CD4-positive, alpha-beta T cell treated with Interleukin-1 beta for 1 hour (primary cell): ENCODE measurements around the gene BOC.

Experiments
- DNase-seq, 2 donors: peaks; one replicate each; pipeline ENCODE4 v3.0.0-alpha.2; 2020 to 2022

BOC gene

DNA sequence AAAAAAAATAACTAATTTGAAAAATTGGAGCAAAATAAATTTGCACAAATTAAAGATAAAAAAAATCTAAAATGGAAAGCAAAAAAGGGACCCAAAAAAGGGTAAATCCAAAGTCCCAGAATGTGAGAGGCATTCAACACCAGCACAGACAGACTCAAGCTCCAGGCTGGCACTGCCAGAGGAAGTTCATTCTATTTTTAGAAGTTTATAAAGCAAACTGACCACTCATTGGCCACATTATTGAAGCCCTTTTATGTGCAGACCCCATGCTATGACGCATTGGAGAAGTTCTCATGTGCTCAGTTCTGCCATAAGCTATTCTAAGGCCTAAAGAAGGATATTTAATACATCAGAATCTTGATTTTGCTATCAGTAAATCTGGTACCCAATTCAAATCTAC, 17.6 kb upstream of the BOC start:
- DNase-seq, result no peak

DNA sequence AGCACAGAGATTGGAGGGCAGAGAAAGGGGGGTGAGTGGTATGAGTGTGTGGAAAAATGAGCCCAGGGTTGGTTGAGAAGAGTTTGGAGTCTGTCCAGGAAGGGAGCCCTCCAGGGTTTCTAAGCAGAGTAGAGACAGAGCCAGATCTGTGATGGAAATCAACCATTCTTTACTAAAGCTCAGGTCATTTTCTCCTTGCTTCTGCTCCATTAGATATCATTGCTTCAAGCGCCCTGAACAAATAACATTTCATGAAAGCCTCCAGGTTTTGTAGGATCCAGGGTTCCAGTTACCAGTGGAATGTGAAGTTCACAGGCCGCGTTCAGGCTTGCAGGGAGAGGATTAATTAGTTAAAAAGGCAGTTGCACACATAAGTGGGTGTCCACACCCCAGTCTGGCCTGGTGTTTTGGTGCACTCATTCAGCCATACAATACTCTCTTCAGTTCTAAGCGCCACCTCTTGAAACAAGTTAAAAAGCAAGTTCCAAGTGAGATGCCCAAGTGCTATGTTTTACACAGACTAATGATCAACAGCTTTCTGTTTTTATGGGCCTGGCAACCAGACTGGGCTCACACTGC, 16.4 kb upstream of the BOC start:
- no peak for DNase-seq

DNA sequence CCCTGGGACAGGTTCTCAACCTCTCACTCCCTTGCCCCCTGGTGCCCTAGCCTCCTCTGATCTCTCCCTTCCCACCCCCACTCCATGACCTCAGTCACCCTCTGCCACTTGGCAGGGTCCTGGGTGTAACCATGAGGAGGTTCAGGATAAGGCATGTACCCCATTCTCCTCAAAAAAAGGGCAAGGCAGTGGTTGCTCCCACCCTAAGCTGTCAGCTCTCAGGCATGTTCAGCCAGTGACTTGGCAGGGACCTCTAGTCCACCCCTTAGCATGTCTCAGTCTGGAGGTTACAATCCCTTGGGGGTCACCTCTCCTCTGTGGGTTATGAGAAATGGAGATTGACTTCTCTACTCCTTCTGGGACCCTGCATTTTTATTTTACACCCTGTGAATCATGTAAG, 11.0 kb upstream of the BOC start:
- DNase-seq, result no peak

DNA sequence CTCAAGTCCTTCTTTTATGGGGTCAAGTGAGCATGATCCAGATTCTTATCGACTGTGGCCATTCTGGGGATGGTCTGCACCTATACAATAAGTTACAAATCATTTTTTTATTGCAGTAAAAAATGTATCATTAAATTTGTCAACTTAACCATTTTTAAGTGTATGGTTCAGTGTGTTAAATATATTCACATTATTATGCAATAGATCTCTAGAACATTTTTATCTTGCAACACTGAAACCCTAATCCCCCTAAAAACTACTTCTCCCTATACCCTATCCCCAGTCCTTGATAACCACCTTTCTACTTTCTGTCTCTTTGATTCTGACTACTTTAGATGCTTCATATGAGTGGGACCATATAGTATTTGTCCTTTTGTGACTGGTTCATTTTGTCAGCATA, 10.4 kb upstream of the BOC start:
- DNase-seq, result no peak

- no peak for DNase-seq
Observed at GRCh38 chr3:113204371-113204770, 7.0 kb upstream of the BOC start.

GRCh38 chr3:113205481-113205880, 5.9 kb upstream of the BOC start:
- no peak for DNase-seq

GRCh38 chr3:113210604-113211329, 590 bp upstream of the BOC start:
- DNase-seq, result no peak

DNA sequence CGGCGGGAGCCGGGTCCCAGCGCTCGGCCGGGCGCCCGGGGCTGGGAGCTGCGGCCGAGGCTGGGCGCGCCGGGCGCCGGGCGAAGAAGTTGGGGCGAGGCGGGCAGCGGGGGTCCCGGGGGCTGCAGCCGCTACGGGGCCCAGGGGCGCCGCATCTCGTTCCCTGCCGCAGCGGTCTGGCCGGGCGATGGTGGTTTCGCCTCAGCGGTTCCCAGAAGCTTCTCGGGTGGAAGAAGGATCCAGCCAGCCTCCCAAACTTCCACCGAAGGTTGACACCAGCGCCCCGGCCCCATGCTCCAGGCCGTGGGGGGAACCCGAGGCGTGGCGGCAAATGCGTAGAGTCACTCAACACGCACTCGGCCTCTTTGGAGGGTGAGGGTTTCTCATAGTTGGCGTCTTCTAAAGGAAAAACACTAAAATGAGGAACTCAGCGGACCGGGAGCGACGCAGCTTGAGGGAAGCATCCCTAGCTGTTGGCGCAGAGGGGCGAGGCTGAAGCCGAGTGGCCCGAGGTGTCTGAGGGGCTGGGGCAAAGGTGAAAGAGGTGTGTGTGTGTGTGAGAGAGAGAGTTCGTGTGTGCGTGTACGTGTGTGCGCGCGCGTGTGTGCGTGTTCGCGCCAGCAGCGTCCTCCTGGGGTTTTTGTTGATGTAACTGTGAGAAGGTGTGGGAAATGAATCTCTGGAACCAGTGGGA, 940 bp downstream of the BOC start:
- DNase-seq, result no peak

GRCh38 chr3:113212844-113213375, 1.6 kb downstream of the BOC start:
- DNase-seq, result no peak

DNA sequence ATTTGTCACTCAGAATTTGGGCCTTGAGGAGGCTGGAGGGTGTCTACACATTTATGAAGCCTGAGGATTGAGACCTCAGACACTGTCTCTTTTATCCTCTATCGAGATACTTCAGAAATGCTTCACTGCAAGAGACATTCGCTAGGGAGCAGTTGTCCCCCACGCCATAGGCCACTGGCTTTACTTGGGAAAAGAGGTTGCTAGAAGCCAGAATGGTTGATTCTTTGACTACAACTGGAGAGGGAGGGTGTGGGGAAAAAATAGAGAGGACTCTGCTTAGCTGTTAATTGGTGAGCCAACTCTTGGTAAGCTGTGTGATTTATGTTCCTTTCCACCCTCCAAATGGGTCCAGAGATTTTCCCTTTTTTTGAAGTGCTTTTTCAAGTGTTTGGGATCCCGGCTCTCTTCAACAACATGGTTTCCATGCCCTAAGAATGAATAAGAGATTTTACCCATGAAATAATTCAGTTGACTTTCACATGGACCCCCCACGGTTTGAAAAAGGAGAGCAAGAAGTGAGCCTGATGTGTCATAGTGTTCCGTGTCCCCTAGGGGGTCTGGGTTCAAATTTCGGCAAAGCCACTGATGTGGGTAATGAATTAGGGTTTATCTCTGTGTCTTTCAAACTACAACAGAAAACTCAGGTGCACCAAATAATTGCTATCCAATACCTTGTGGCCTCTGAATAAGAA, 2.7 kb downstream of the BOC start:
- no peak for DNase-seq

DNA sequence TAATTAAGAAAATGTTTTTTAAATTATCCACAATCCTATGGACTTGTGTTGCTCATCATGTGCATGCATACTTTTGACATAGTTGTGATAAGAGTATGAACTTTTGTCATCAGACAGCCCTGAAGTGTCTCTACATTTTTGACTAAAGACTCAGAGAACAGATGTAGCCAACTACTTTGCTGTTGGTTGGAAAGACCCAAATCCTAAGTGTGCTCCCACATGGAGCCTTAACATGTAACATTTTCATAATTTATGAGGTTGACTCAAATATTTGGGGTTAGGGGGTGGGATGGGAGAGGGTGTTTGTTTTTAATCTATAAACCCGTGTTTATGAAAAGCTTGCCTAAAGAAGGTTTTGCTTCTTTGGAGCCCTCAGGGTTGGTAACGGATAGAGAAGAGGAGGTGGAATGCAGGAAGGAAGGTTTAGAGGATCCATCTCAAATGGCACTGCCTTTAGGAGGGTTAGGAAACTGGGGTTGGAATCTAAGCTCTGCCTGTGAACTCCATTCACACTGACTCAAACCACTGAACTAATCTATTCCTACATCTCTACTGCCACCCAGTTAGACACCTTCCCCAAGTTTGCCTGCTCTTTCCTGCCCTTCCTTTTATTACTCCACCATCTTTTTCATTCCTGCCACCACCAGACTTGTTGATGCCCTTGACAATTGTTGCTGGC, 3.7 kb downstream of the BOC start:
- DNase-seq, result no peak

GRCh38 chr3:113216393-113216792, 5.0 kb downstream of the BOC start:
- DNase-seq, result no peak

GRCh38 chr3:113218011-113218680, 6.8 kb downstream of the BOC start:
- DNase-seq, result no peak

GRCh38 chr3:113218681-113219045, 7.3 kb downstream of the BOC start:
- DNase-seq, result no peak

DNA sequence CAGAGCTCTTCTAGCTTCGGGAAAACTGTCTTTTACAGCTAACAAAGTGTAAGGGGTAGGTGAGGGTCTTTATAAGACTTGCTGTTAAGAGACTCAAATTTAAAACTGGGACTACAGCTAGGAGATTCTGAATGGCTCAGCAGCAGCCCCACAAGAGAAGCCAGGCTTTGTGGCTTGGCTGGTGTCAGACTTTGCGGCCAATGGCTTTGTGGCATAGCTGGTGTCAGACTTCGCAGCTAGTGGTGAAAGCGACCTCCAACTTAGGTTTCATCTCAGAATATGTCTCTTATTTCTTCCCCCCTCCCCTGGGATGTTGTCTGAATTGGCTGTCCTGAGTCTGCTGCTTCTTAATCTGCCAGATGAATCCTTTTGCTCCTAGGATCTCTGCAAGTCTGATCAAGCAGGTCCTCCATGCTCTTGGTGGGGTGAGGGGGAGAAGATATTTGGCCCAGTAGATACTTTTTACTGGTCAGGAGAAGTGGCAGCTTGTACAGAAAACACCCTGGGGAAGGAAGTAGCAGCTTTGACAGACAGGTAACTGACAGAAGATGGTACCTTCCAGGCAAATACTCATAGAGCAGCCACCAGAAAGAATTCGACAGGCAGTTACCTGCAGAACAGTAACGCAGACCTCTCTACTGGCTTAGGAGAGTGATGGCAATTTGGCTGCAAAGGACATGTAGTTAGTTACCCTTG, 8.4 kb downstream of the BOC start:
- no peak for DNase-seq

- no peak for DNase-seq
Observed at GRCh38 chr3:113220721-113221120, 9.4 kb downstream of the BOC start.

- DNase-seq, result no peak
Observed at GRCh38 chr3:113221721-113222257, 10.4 kb downstream of the BOC start.

- no peak for DNase-seq
Observed at GRCh38 chr3:113222451-113223086, 11.2 kb downstream of the BOC start.

DNA sequence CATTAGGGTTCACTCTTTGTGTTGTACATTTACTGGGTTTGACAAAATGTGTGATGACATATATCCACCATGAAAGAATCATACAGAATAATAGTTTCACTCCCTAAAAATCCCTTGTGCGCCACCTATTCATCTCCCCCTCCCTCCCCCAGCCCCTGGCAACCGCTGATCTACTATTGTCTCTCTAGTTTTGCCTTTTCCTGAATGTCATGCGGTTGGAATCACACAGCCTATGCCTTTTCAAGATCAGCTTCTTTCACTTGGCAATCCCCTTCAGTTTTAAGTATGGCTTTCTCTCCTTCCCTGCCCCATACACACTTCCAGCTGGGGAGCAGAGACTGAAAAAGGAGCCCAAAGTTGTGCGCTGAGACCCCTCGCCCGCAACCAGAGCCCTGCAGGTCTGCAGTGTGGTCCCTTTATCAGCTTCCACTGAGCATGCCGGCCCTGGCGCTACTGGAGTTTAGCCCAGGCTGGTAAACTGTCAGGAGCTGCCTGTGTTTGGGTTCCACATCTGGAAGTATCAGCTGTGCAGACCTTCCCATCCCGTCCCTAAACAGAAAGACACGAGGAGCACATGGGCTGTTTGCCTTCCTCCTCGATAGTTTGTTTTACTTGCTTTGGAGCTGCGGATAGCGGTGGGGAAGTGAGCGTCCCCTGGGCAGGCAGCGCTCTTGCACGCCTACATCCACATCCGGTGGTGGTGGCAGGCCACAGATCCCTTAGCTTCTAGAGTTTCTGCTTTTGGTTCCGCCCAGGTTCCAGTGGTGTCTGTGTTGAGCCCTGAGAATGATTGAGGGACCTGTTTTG, 12.3 kb downstream of the BOC start:
- DNase-seq, result peak; percentile 8 to 11

DNA sequence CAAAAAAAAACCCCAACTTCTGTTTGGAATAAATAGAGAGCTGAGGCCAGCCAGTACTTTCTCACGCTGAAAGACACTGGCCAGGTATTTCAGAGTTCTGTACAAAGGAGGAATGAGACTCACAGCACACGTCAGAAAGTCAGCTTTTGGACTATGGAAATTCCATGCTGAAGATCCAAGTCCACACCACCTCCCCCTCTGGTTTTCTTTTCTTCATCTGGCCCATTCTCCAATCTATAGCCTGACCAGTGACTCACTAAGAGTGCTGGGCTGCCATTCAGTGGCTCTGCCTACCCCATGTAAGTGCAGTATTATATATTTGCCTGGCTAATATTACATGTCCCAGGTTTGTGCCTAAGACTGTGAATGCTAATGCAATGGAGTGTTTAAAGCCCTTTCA, 13.9 kb downstream of the BOC start:
- DNase-seq, result no peak
